Measurements from ENCODE around the gene B3GALNT2.

GRCh38 chr1:235450886-235451483 lies 53.3 kb downstream of the B3GALNT2 start:
- no peak for TF ChIP-seq EP300 (IDR thresholded peaks at IDR 0.05)
- TF ChIP-seq CTCF (IDR thresholded peaks at IDR 0.05): no peak
- no peak for TF ChIP-seq POLR2AphosphoS5 (IDR thresholded peaks at IDR 0.05)
- TF ChIP-seq POLR2A (IDR thresholded peaks at IDR 0.05): no peak

Data from gastroesophageal sphincter (tissue), 3 donors.